ENCODE results near the gene EXOC6.
"Not testable (repeated sequence)": the region's sequence is repeated elsewhere in the genome, so short reads cannot be mapped to it uniquely, and the experiment has no call there.

EXOC6 gene

GRCh38 chr10:93083743-93084539, 235.6 kb downstream of the EXOC6 start:
- DNase-seq: no peak

- no peak for DNase-seq
Observed at GRCh38 chr10:93085272-93085859, 237.0 kb downstream of the EXOC6 start.

DNA sequence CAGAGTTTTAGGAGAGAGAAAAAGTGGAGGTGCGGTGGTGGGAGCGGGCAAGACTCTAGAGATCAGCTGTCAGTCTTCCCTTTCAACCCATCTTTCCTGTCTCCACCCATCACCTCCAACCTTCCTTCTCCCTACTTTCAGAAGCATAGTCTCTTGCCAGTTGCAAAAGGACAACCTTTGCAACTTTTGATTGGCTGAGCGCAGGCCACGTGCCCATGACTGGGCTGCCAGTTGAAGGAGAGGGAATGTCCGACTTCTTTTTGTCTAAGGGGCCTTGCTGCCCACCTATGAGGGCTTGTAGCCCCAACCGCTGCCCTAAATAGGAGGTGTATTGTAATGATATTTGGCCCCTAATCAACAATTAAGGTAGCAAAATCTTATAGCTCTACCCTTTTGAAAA, 238.0 kb downstream of the EXOC6 start:
- DNase-seq: no peak

GRCh38 chr10:93087846-93088245, 239.5 kb downstream of the EXOC6 start:
- DNase-seq: no peak

GRCh38 chr10:93088466-93088865, 240.1 kb downstream of the EXOC6 start:
- DNase-seq: no peak

DNA sequence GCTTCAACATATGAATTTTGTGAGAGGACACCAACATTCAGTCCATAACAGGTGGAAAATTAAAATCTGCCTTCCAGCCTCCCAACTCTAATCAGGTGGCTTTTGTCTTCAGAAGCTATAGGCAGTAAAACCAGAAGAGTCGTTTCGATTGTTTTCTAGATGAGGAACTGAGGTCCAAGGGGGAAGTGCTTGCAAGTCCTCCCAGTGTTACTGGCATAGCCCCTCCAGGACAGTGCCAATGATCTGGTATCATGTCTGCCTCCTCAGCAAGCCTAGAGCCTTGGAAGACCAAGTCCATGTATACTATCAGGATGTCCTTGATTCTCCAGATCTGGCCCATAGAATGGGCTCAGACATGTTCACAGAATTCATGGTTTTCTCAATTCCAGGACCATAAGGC, 242.3 kb downstream of the EXOC6 start:
- no peak for DNase-seq

- DNase-seq: no peak
Observed at GRCh38 chr10:93091960-93092359, 243.6 kb downstream of the EXOC6 start.

DNA sequence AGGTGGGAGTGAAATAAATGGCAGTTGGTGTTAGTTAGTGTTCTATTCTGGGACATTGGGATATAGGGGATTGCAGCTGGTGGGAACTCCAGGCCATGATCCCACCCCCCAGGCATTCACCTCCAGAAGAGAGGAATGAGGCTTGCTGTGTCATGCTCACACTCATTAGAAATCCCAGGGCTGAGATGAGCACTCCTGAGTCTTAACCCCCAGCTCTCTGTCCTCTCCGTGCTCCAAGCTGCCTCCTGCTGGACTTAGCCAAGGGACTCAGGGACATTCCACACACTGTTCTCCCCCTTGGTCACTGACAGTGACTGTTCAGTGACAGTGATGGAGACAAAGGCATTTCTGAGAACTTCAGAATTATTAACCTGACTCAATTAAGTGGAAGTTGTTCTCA, 246.9 kb downstream of the EXOC6 start:
- no peak for DNase-seq

DNA sequence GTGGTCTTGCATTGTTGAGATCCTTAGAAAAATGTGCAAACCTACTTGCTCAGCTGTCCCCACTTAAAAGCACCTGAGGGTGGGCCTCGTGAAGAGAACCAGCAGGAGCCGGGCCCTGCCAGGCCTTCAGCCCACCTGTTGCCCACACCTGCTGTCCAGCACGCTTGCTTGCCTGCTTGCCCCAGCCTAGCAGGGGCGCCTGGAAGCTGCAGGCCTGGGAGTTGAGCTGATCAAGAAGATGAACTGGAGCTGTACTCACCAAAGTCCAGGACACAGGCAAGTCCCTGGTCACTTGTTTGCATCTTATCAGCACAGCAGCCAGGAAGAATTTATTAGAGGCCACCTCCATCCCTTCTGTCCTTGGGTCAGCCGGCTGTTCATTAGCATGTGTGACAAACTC, 248.6 kb downstream of the EXOC6 start:
- DNase-seq: no peak

- DNase-seq: no peak
Observed at GRCh38 chr10:93097386-93097785, 249.1 kb downstream of the EXOC6 start.

DNA sequence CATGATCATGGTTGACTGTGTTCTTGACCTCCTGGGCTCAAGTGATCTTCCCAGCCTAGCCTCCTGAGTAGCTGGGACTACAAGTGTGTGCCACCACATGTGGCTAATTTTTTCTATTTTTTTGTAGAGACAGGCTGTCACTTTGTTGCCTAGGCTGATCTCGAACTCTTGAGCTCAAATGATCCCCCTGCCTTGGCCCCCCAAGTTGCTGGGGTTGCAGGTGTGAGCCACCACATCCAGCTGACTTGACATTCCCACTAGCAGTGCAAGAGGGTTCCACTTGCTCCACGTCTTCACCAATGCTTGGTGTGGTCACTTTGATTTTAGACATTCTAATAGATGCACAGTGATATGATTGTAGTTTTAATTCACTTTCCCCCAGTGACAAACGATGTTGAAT, 250.5 kb downstream of the EXOC6 start:
- no peak for DNase-seq

GRCh38 chr10:93099670-93100069, 251.3 kb downstream of the EXOC6 start:
- DNase-seq: no peak

DNA sequence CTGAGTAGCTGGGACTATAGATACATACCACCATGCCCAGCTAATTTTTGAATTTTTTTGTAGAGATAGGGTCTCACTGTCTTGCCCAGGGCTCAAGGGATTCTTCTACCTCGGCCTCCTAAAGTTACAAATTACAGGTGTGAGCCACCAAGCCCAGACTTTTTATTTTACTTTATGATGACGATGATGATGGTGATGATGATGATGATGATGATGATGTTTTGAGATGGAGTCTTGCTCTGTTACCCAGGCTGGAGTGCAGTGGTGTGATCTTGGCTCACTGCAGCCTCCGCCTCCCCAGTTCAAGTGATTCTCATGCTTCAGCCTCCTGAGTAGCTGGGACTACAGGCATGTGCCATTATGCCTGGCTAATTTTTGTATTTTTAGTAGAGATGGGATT, 252.8 kb downstream of the EXOC6 start:
- DNase-seq: not testable (repeated sequence)

- no peak for DNase-seq
Observed at GRCh38 chr10:93103953-93104352, 255.6 kb downstream of the EXOC6 start.

- DNase-seq: no peak
Observed at GRCh38 chr10:93106631-93107072, 258.3 kb downstream of the EXOC6 start.

Measured in stimulated activated CD4-positive, alpha-beta T cell treated with anti-CD3 and anti-CD28 coated beads, Interleukin-4, amount 100 ng/mL, for 4 hours (primary cell).